IMR-90 (cell line): ENCODE data around the gene HTR1E.

Experiments
- BHLHE40 ChIP-seq: fragments of 150-350 bp; IDR thresholded peaks from 2 replicates; pipeline ENCODE4 v1.6.1; 2016; ENCODE audit warnings: mild to moderate bottlenecking, low read depth, low read length
- CHD1 ChIP-seq: IDR thresholded peaks from 2 replicates; pipeline ENCODE4 v1.6.1; 2012; ENCODE audit warnings: low read depth, low read length, improper control_type of control experiment
- FOS ChIP-seq: fragments of 150-350 bp; IDR thresholded peaks from 2 replicates; pipeline ENCODE4 v1.6.1; 2016; ENCODE audit warnings: low read depth, low read length
- MAFK ChIP-seq: IDR thresholded peaks from 2 replicates; pipeline ENCODE4 v1.6.1; 2012; ENCODE audit warnings: low read depth, low read length, improper control_type of control experiment
- MAZ ChIP-seq: IDR thresholded peaks from 2 replicates; pipeline ENCODE4 v1.6.1; 2012; ENCODE audit warnings: low read depth, mild to moderate bottlenecking, low read length, improper control_type of control experiment, moderate library complexity, borderline replicate concordance
- MXI1 ChIP-seq: IDR thresholded peaks from 2 replicates; pipeline ENCODE4 v1.6.1; 2012; ENCODE audit warnings: low read depth, mild to moderate bottlenecking, low read length, moderate library complexity, borderline replicate concordance
- POLR2A ChIP-seq: IDR thresholded peaks from 2 replicates; pipeline ENCODE4 v1.6.1; 2012; ENCODE audit warnings: mild to moderate bottlenecking, low read depth, low read length
- RAD21 ChIP-seq: IDR thresholded peaks from 2 replicates; pipeline ENCODE4 v1.6.1; 2012; ENCODE audit warnings: low read length, improper control_type of control experiment
- RCOR1 ChIP-seq: IDR thresholded peaks from 2 replicates; pipeline ENCODE4 v1.6.1; 2012; ENCODE audit warnings: mild to moderate bottlenecking, low read length, improper control_type of control experiment; ENCODE audit not compliant: insufficient replicate concordance
- RFX5 ChIP-seq: IDR thresholded peaks from 2 replicates; pipeline ENCODE4 v1.8.0; 2012; ENCODE audit warnings: low read depth, mild to moderate bottlenecking, low read length, moderate library complexity
- SMC3 ChIP-seq: fragments of 150-350 bp; IDR thresholded peaks from 2 replicates; pipeline ENCODE4 v1.6.1; 2016; ENCODE audit warnings: low read depth, mild to moderate bottlenecking, antibody characterized with exemption, low read length, moderate library complexity
- TF ChIP-seq, protein P1 (sequence below): conservative IDR thresholded peaks from 2 replicates; pipeline ENCODE4 v1.5.1; 2012; ENCODE audit warnings: mild to moderate bottlenecking, low read depth, low read length, improper control_type of control experiment
- TF ChIP-seq, protein P2 (sequence below): fragments of 150-350 bp; IDR thresholded peaks from 2 replicates; pipeline ENCODE4 v1.6.1; 2017; ENCODE audit warnings: mild to moderate bottlenecking, antibody characterized with exemption, low read length, low read depth

DNA sequence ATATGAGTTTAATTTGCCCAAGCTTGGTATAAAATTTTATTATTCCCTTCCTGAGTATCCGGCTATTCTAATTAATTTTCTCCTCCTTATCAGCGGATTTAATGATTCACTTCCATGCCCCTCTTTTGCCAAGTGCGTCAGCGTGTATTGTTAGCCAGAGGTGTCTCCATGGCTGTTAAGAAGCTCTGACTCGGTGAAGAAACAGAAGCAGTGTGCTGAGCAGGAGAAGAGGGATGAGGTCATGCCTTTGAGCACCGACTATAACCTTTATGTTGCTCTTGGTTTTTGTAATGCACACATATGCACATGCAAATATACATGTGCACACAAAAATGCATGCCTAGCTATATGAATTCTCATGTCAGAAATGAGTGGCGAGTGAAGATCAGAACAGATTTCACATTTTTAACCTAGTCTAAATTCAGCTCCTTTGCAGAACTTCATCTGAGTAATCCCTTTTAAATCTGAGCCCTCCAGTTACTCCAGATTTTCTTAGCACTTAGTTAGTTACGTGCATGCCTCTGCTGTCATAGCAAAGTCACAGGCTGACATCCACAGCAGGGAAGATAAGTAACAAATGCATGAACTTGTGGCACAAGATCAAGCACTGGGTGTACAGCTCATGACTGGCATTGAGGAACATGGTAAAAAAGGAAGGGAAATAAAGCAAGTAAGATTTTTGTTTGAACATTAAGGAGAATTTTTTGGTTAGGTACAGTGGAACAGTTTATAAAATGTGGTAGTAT, 24.3 kb downstream of the HTR1E start:
- TF ChIP-seq SMC3 = no peak
- no peak for TF ChIP-seq POLR2A
- no peak for TF ChIP-seq RAD21
- TF ChIP-seq, protein P1, sequence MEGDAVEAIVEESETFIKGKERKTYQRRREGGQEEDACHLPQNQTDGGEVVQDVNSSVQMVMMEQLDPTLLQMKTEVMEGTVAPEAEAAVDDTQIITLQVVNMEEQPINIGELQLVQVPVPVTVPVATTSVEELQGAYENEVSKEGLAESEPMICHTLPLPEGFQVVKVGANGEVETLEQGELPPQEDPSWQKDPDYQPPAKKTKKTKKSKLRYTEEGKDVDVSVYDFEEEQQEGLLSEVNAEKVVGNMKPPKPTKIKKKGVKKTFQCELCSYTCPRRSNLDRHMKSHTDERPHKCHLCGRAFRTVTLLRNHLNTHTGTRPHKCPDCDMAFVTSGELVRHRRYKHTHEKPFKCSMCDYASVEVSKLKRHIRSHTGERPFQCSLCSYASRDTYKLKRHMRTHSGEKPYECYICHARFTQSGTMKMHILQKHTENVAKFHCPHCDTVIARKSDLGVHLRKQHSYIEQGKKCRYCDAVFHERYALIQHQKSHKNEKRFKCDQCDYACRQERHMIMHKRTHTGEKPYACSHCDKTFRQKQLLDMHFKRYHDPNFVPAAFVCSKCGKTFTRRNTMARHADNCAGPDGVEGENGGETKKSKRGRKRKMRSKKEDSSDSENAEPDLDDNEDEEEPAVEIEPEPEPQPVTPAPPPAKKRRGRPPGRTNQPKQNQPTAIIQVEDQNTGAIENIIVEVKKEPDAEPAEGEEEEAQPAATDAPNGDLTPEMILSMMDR = no peak
- TF ChIP-seq MAZ = no peak
- no peak for TF ChIP-seq RFX5
- no peak for TF ChIP-seq FOS
- no peak for TF ChIP-seq MXI1
- no peak for TF ChIP-seq MAFK
- TF ChIP-seq, protein P2, sequence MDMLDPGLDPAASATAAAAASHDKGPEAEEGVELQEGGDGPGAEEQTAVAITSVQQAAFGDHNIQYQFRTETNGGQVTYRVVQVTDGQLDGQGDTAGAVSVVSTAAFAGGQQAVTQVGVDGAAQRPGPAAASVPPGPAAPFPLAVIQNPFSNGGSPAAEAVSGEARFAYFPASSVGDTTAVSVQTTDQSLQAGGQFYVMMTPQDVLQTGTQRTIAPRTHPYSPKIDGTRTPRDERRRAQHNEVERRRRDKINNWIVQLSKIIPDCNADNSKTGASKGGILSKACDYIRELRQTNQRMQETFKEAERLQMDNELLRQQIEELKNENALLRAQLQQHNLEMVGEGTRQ = no peak
- no peak for TF ChIP-seq CHD1
- no peak for TF ChIP-seq BHLHE40
- no peak for TF ChIP-seq RCOR1
